GM12878 (cell line): ENCODE measurements around the gene TMEM250. TPM values are rescaled to one million over a fixed set of nuclear protein-coding genes. Genes with fewer than 3 reads are reported as not detected.
A peak's percentile ranks its signal among the peaks of the same experiment; 100 is the strongest.

ENCODE experiments used
- ATF7 ChIP-seq: fragments of 450-650 bp; IDR thresholded peaks from 2 replicates; pipeline ENCODE4 v1.6.1; 2016; ENCODE audit warnings: low read depth, mild to moderate bottlenecking
- BHLHE40 ChIP-seq, 2 experiments: fragments of 450-650 bp in 1 of 2; IDR thresholded peaks; 2 replicates each; pipeline ENCODE4 v1.6.1; 2011 to 2017; ENCODE audit warnings: low read depth in 2 of 2, borderline replicate concordance in 1 of 2, improper control_type of control experiment in 1 of 2, low read length in 1 of 2, mild to moderate bottlenecking in 1 of 2
- CEBPB ChIP-seq, 2 experiments: fragments of 150-350 bp in 1 of 2; IDR thresholded peaks; 2 replicates each; pipeline ENCODE4 v1.6.1; 2012 to 2014; ENCODE audit warnings: low read depth in 2 of 2, low read length in 2 of 2, borderline replicate concordance in 1 of 2, inconsistent platforms in 1 of 2
- FOXK2 ChIP-seq: fragments of 450-650 bp; IDR thresholded peaks from 2 replicates; pipeline ENCODE4 v1.6.1; 2017; ENCODE audit warnings: mild to moderate bottlenecking, moderate library complexity
- GABPA ChIP-seq: IDR thresholded peaks from 2 replicates; pipeline ENCODE4 v1.6.1; 2014; ENCODE audit warnings: antibody characterized with exemption, low read depth, mild to moderate bottlenecking, inconsistent platforms
- HDGF ChIP-seq: fragments of 450-650 bp; IDR thresholded peaks from 2 replicates; pipeline ENCODE4 v1.6.1; 2016; ENCODE audit warnings: antibody characterized with exemption
- IRF4 ChIP-seq: IDR thresholded peaks from 2 replicates; pipeline ENCODE4 v1.6.1; 2011; ENCODE audit warnings: low read depth, low read length
- NFIC ChIP-seq: IDR thresholded peaks from 2 replicates; pipeline ENCODE4 v1.6.1; 2012; ENCODE audit warnings: low read depth, mild to moderate bottlenecking, inconsistent platforms, low read length, moderate library complexity
- NKRF ChIP-seq: fragments of 450-650 bp; conservative IDR thresholded peaks from 2 replicates; pipeline ENCODE4 v1.6.1; 2017; ENCODE audit warnings: mild to moderate bottlenecking, moderate library complexity
- NR2C1 ChIP-seq: fragments of 450-650 bp; IDR thresholded peaks from 2 replicates; pipeline ENCODE4 v1.6.1; 2017; ENCODE audit warnings: antibody characterized with exemption, mild to moderate bottlenecking, moderate library complexity
- PAX5 ChIP-seq: IDR thresholded peaks from 2 replicates; pipeline ENCODE4 v1.6.1; 2011; ENCODE audit warnings: low read depth, low read length, borderline replicate concordance
- PML ChIP-seq: IDR thresholded peaks from 2 replicates; pipeline ENCODE4 v1.6.1; 2012; ENCODE audit warnings: low read length, inconsistent platforms
- POU2F2 ChIP-seq: IDR thresholded peaks from 3 replicates; pipeline ENCODE4 v1.6.1; 2011; ENCODE audit warnings: low read depth, mild to moderate bottlenecking, low read length, borderline replicate concordance
- RUNX3 ChIP-seq: IDR thresholded peaks from 2 replicates; pipeline ENCODE4 v1.6.1; 2012; ENCODE audit warnings: low read length, inconsistent platforms
- SMARCA5 ChIP-seq: fragments of 450-650 bp; IDR thresholded peaks from 2 replicates; pipeline ENCODE4 v1.6.1; 2017; ENCODE audit warnings: mild to moderate bottlenecking
- SP1 ChIP-seq: IDR thresholded peaks from one replicate; pipeline ENCODE4 v1.6.1; 2011; ENCODE audit warnings: low read depth, low read length
- SREBF2 ChIP-seq: IDR thresholded peaks from 2 replicates; pipeline ENCODE4 v1.6.1; 2012; ENCODE audit warnings: mild to moderate bottlenecking, low read length
- TAF1 ChIP-seq: IDR thresholded peaks from 2 replicates; pipeline ENCODE4 v1.6.1; 2011; ENCODE audit warnings: mild to moderate bottlenecking, low read depth, low read length, borderline replicate concordance
- TCF3 ChIP-seq: IDR thresholded peaks from 2 replicates; pipeline ENCODE4 v1.6.1; 2012; ENCODE audit warnings: low read depth, mild to moderate bottlenecking, low read length, borderline replicate concordance; ENCODE audit not compliant: insufficient read depth
- YBX1 ChIP-seq: fragments of 450-650 bp; IDR thresholded peaks from 2 replicates; pipeline ENCODE4 v1.6.1; 2016; ENCODE audit warnings: antibody characterized with exemption
- ZBED1 ChIP-seq: IDR thresholded peaks from 2 replicates; pipeline ENCODE4 v1.6.1; 2016; ENCODE audit warnings: borderline replicate concordance
- ZBTB4 ChIP-seq: fragments of 450-650 bp; formaldehyde crosslinking; IDR thresholded peaks from 2 replicates; pipeline ENCODE4 v1.4.0; 2022; ENCODE audit warnings: mild to moderate bottlenecking, moderate library complexity
- ZBTB40 ChIP-seq: fragments of 450-650 bp; IDR thresholded peaks from 2 replicates; pipeline ENCODE4 v1.6.1; 2016; ENCODE audit warnings: mild to moderate bottlenecking, moderate library complexity, borderline replicate concordance
- polyA plus RNA-seq, 11 experiments: library from polyadenylated mRNA; depleted of rRNA in 4 of 11; unstranded in 6 of 11; stranded (reverse) in 5 of 11; fragments of >200 nt; fragmentation: Nextera tagmentation in 4 of 11; fragmentation: Illumina TruSeq in 1 of 11; extraction: Ambion mirVana in 4 of 11; extraction: Trizol in 1 of 11; gene quantifications; 1 replicate in 1 of 11; 2 replicates in 10 of 11; pipeline versions ENCODE4 v1.2.1 to v1.2.3, GENCODE V29; 2011 to 2016; ENCODE audit warnings: inconsistent platforms in 2 of 11, missing spikeins in 2 of 11, low read depth in 1 of 11
- total RNA-seq, 4 experiments: library from RNA; depleted of rRNA in 3 of 4; stranded (reverse); fragments of >200 nt in 3 of 4; fragmentation: Illumina TruSeq in 1 of 4; extraction: Trizol in 1 of 4; gene quantifications; 2 replicates each; pipeline versions ENCODE4 v1.2.1 to v1.2.3, GENCODE V29; 2013 to 2021

Gene TMEM250
- total and polyA plus RNA-seq, 10 of the 15 experiments (the other 5 are each of a cell fraction or from before 2014, with no cell fraction given): 0.39 to 39.9 (median 8.5) TPM

- TF ChIP-seq ZBTB40 (no peak), YBX1 (no peak), IRF4 (no peak), PML (no peak), SREBF2 (no peak), SMARCA5 (peak; percentile 94), TCF3 (peak; percentile 100), TAF1 (peak; percentile 63; the same call in 1 of the 2 replicates), NKRF (peak; percentile 96), NFIC (no peak), RUNX3 (no peak), CEBPB (IDR thresholded peaks at IDR 0.05; ENCODE audit: borderline replicate concordance in 1 of 2, low read depth in 2 of 2, low read length in 2 of 2) (no peak), ATF7 (no peak), SP1 (peak; percentile 74), BHLHE40 (IDR thresholded peaks at IDR 0.05; ENCODE audit: borderline replicate concordance in 1 of 2, low read depth in 2 of 2, low read length in 1 of 2) (peak; percentile 90 to 98; a peak in 3 of 4 replicates), ZBED1 (no peak), NR2C1 (peak; percentile 51), ZBTB4 (no peak), POU2F2 (peak; percentile 65; the same call in 1 of the 3 replicates), GABPA (no peak), HDGF (no peak; the same call in 1 of the 2 replicates), FOXK2 (no peak), PAX5 (peak; percentile 85; the same call in 1 of the 2 replicates)
Measured at GRCh38 chr9:136109351-136110081, 9.2 kb downstream of the TMEM250 start (continued).
